GM18505 (cell line): ENCODE results near the gene POMT1.
"Not testable (repeated sequence)": the region's sequence is repeated elsewhere in the genome, so short reads cannot be mapped to it uniquely, and the experiment has no call there.

Experiments used
- ATAC-seq: cut with Tn5 transposase; IDR thresholded peaks from one replicate; pipeline ENCODE4 v1.9.1; 2021; ENCODE audit not compliant: unreplicated experiment
- POLR2A ChIP-seq: IDR thresholded peaks from 4 replicates; pipeline ENCODE4 v1.6.1; 2011; ENCODE audit warnings: borderline replicate concordance; ENCODE audit not compliant: insufficient read depth, insufficient read length; ENCODE audit errors: extremely low read depth

POMT1 gene

DNA sequence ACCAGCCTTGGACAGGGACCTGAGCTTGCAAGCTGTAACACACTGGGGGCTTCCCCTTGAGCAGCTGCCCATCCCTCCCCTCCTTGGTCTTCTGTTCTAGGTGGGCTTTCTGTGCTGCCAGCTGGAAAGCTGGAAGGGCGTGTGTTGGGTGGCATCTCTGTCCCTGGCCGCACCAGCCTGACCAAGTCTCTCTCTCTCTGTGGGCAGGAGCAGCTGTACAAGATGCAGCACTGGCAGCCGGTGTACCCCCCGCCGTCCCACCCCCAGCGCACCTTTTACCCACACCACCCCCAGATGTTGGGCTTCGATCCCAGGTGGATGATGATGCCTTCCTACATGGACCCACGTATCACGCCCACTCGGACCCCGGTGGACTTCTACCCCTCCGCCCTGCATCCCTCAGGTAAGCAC lies 32.1 kb upstream of the POMT1 start:
- no peak for ATAC-seq
- TF ChIP-seq POLR2A, result no peak

GRCh38 chr9:131472085-131472484 lies 30.6 kb upstream of the POMT1 start:
- ATAC-seq, result not testable (repeated sequence)

DNA sequence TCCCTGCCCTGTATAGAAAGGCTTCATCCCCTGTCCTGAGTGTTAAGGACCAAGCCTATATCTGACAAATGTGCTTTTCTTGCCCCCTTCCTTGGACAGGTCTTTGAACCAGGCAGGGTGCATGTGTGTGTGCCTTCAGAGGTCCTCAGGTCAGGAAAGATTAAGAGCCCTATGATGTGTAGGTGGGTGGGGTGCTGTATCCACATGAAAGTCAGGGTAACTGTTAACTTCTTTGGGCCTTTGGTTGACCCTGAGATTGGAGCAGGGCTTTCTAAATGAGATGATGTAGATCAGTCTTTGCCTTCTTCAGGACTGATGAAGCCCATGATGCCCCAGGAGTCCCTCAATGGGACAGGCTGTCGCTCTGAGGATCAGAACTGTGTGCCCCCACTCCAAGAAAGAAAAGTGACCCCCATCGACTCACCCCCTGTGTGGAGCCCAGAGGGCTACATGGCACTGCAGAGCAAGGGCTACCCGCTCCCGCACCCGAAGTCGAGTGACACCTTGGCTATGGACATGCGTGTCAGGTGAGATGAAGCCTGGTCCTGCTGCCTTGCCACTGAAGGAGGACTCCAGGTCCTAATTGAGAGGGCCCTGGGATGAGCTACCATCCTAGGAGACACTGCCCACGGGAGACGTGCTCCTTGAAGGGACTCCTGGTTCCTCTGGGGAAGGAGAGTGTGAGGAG lies 29.4 kb upstream of the POMT1 start:
- ATAC-seq, result no peak
- no peak for TF ChIP-seq POLR2A

DNA sequence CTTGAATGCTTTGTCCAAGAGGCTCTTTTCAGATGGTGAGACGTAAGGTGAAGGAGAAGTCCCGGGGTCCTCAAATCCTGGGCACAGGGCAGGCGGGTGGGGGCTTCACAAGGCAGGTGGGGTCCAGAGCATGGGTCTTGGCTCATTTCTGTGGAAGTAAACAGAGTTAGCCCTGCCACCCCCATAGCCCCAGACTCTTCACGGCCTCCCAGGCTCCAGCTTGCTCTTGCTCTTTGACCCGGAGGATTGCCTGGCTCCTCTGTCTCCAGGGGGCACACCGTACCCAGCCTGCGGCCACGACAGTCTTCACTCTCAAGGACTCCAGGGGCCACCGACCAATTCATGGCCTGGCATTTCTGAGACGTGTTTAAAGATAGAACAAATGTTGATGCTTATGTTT lies 28.8 kb upstream of the POMT1 start:
- TF ChIP-seq POLR2A, result no peak
- ATAC-seq, result no peak

DNA sequence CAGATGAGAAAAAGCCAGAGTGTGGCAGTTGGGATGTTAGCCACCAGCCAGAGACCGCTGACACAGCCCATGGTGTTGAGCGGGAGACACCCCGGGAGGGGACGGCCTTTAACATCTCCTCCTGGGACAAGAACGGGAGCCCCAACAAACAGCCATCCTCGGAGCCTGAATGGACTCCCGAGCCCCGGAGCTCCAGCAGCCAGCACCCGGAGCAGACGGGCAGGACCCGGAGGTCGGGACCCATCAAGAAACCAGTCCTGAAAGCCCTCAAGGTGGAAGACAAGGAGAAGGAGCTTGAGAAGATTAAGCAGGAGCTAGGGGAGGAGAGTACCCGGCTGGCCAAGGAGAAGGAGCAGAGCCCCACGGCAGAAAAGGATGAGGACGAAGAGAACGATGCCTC lies 28.0 kb upstream of the POMT1 start:
- no peak for ATAC-seq
- no peak for TF ChIP-seq POLR2A

DNA sequence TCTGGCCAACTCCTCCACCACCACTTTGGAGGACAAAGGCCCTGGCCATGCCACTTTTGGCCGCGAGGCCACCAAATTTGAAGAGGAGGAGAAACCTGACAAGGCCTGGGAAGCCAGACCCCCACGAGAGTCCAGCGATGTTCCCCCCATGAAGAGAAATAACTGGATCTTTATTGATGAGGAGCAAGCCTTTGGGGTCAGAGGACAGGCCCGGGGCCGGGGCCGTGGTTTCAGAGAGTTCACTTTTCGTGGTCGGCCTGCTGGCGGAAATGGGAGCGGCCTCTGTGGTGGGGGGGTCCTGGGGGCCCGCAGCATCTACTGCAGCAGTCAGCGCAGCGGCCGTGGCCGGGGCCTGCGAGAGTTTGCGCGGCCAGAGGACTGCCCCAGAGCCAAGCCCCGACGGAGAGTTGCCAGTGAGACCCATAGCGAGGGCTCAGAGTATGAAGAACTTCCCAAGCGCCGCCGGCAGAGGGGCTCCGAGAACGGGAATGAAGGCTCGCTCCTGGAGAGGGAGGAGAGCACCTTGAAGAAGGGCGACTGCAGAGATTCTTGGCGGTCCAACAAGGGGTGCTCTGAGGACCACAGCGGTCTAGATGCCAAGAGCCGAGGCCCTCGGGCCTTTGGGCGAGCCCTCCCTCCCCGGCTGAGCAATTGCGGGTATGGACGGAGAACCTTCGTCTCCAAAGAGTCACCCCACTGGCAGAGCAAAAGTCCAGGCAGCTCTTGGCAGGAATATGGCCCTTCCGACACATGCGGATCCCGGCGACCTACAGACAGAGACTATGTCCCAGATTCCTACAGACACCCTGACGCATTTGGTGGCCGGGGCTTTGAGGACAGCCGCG lies 27.4 kb upstream of the POMT1 start:
- ATAC-seq, result no peak
- TF ChIP-seq POLR2A, result no peak

- ATAC-seq, result no peak
- no peak for TF ChIP-seq POLR2A
These were observed 26.6 kb upstream of the POMT1 start for GRCh38 chr9:131475956-131476776.

DNA sequence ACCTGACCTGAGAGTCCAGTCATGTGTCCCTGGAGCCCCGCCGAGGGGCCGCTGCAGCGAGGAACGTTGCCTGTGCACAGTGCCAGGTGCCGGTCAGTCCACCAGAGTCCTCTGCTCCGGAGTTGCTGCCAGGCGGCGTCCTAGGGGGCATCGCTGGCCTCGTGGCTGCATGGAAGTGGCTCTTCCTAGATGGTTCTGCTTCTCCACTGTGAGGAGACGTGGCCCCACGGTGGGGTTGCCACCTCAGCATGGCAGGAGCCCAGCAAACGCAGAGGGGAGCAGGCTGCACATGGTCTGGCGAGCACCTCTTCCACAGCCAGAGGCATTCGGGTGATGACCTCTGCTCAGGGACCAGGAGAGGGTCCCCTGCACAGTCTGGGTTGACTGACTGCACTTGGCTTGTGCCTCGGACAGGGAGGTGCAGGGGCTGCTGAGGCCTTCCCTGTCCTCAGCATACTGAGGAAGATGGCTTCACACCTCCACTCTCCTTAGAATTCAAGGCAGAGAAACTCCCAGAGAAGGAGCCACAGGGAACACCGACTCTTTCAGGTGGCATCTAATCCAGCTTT lies 25.9 kb upstream of the POMT1 start:
- TF ChIP-seq POLR2A, result no peak

GRCh38 chr9:131477367-131477766 lies 25.4 kb upstream of the POMT1 start:
- no peak for TF ChIP-seq POLR2A
- ATAC-seq, result no peak

More for the DNA sequence above, 25.9 kb upstream of the POMT1 start:
- no peak for ATAC-seq

DNA sequence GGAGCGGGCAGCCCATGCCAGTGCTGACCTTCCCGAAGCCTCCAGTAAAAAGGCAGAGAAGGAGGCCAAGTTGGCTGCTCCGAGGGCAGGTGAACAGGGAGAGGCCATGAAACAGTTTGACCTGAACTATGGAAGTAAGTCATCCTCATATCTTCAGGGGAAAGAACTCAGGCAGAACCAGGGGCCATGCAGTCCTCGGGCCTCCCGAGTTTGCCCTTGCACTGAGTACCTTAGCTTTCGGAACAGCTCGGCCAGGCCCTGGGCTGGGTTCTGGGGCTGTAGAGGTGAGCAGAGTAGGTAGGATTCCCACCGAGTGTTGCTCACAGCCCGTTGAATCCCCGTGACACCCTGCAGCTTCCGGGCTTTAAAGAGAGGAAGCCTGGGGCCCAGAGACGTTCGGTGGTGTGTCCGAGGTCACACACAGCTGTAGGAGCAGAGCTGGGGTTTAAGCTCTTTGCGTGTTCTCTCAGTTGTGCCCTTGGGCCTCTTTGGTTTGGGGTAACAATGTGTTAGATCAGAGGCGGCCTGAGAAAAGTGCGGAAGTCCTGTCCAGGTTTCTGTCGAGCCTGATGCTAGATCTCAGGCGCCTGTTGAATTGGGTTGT lies 24.8 kb upstream of the POMT1 start:
- ATAC-seq, result no peak
- no peak for TF ChIP-seq POLR2A

DNA sequence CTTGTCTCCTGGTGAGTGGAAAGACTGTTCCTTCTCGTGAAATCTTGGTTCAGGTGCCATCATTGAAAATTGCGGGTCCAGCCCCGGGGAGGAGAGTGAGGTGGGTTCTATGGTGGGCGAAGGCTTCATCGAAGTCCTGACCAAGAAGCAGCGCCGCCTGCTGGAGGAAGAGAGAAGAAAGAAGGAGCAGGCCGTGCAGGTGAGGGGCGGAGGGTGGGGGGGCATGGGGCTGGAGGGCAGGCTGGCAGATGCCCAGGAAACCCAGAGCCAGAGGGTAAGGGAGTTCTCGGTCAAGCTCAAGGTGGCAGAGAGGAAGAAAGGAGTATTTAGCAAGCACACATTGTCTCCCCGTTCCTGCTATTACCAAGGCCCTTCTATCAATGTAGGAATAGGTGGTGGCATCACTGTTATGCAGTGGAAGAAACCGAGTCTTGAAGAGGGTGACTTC lies 24.3 kb upstream of the POMT1 start:
- ATAC-seq, result no peak
- TF ChIP-seq POLR2A, result no peak

- ATAC-seq, result no peak
These were observed 23.8 kb upstream of the POMT1 start for GRCh38 chr9:131478911-131479310.

DNA sequence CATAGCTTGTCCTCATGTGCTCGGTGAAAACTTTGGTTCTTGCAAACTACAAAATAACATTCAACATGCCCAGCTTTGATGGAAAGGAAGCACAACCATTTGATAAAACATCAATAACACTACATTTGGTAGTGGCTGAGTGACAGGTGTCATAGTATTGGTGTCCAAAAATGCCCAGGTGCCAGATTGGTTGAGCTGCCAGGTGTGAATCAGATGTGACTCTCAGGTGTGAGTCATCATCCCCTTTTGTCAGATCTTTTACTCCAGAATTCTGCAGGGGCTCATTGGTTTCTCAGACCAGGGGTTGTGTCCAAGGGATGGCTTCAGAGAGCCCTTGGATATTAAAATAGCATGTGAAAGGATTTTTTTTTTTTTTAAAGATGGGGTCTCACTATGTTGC lies 22.5 kb upstream of the POMT1 start:
- TF ChIP-seq POLR2A, result no peak
- ATAC-seq, result no peak

More at GRCh38 chr9:131478911-131479310, 23.8 kb upstream of the POMT1 start:
- no peak for TF ChIP-seq POLR2A
